Vagina (tissue), 2 donors: ENCODE results near the gene SEZ6L.

Experiments
- CTCF ChIP-seq, 3 experiments: fragments of 450-650 bp in 2 of 3; fragments of 200-600 bp in 1 of 3; sonication (generic) in 1 of 3; IDR thresholded peaks; one replicate each; pipeline ENCODE4 v1.5.1; 2017 to 2019; ENCODE audit warnings: antibody characterized with exemption in 3 of 3, mild to moderate bottlenecking in 2 of 3, moderate library complexity in 2 of 3
- POLR2A ChIP-seq, 2 donors: fragments of 450-650 bp; IDR thresholded peaks; one replicate each; pipeline ENCODE4 v1.6.1; 2017; ENCODE audit warnings: antibody characterized with exemption in 2 of 2, mild to moderate bottlenecking in 2 of 2, moderate library complexity in 2 of 2
- POLR2AphosphoS5 ChIP-seq, 2 donors: sonication (generic); formaldehyde crosslinking; IDR thresholded peaks; one replicate each; pipeline ENCODE4 v1.9.0; 2017; ENCODE audit warnings: antibody characterized with exemption in 2 of 2, mild to moderate bottlenecking in 2 of 2, low read depth in 1 of 2; ENCODE audit not compliant: insufficient read depth in 1 of 2

DNA sequence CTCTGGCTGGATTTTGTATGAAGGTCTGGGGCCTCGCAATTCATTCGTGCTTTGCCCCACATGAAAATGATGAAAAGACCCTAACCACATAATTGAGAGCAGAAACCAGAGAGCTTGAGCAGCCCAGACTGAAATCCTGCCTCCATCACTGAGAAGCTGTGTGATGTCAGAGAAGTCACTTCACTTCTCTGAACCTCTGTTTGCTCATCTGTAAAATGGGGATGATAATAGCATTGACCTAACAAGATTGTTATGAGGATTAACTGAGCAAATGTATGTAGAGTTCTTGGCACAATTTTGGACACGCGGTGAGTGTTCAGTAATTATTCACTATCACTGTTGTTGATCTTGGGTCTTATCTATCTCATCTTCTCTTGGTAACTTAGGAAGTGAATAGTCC is 203.6 kb downstream of the SEZ6L start:
- no peak for TF ChIP-seq CTCF (IDR thresholded peaks at IDR 0.05)
- TF ChIP-seq POLR2A (IDR thresholded peaks at IDR 0.05) = no peak
- no peak for TF ChIP-seq POLR2AphosphoS5 (IDR thresholded peaks at IDR 0.05; ENCODE audit: insufficient read depth in 1 of 2, low read depth in 1 of 2)
